HepG2 (cell line): ENCODE results near the gene NLGN3. TPM values are rescaled to one million over a fixed set of nuclear protein-coding genes. Genes with fewer than 3 reads are reported as not detected.
"Not testable (repeated sequence)": the region's sequence is repeated elsewhere in the genome, so short reads cannot be mapped to it uniquely, and the experiment has no call there.

ENCODE experiments used
- ATAC-seq: fragments of 200-7000 bp; cut with Tn5 transposase; 3 replicates; pipeline ENCODE4 v1.9.1; 2020; ENCODE audit warnings: mild to moderate bottlenecking, moderate library complexity
- BruUV-seq: library from RNA; stranded (reverse); fragments of 400-500 nt; replicated peaks from 2 replicates; lab custom pipeline; 2021; lab: Mats Ljungman, UMichigan
- CTCF ChIA-PET: fragments of 300-600 bp; formaldehyde crosslinking; extraction: SDS; loops from one replicate; lab custom pipeline; 2021; ENCODE audit warnings: low total read pairs, inconsistent platforms, low intra/inter-chr PET ratio; lab: Yijun Ruan, JAX
- POLR2A ChIA-PET: fragments of 350-600 bp; sonication (Branson Sonifier 250); formaldehyde crosslinking; loops from one replicate; lab custom pipeline; 2020; ENCODE audit warnings: antibody characterized with exemption, inconsistent platforms; lab: Yijun Ruan, JAX
- DNase-seq: peaks from one replicate; pipeline ENCODE4 v3.0.0-alpha.2; 2015; ENCODE audit warnings: low spot score
- FAIRE-seq: peaks from 3 replicates; lab custom pipeline; 2011; peaks lifted over from hg19 to GRCh38; lab: Jason Lieb, UNC
- H2AFZ ChIP-seq: one replicate; pipeline ENCODE4 v1.6.1; 2011; ENCODE audit warnings: low read length, inconsistent platforms
- H3K27ac ChIP-seq: fragments of 300-600 bp; 3 replicates; pipeline ENCODE4 v1.8.0; 2011; ENCODE audit warnings: mixed run types, mild to moderate bottlenecking, mixed read lengths, low read length, inconsistent platforms; ENCODE audit not compliant: insufficient read depth; ENCODE audit errors: extremely low read length
- H3K27me3 ChIP-seq, 2 experiments: fragments of 200-600 bp in 1 of 2; 2 replicates in 1 of 2; 3 replicates in 1 of 2; pipeline versions ENCODE4 v1.6.0 to v1.8.0; 2011; ENCODE audit warnings: low read length in 2 of 2, mild to moderate bottlenecking in 2 of 2, moderate library complexity in 2 of 2, inconsistent platforms in 1 of 2; ENCODE audit not compliant: insufficient read depth in 2 of 2, control insufficient read depth in 1 of 2
- H3K36me3 ChIP-seq, 2 experiments: fragments of 200-600 bp in 1 of 2; replicated peaks in 1 of 2; 2 replicates in 1 of 2; 3 replicates in 1 of 2; pipeline versions ENCODE4 v1.5.1 to v1.8.0; 2011; ENCODE audit warnings: low read length in 2 of 2, inconsistent platforms in 1 of 2; ENCODE audit not compliant: insufficient read depth in 2 of 2, control insufficient read depth in 1 of 2
- H3K4me1 ChIP-seq: 2 replicates; pipeline ENCODE4 v1.5.1; 2012; ENCODE audit warnings: low read length, inconsistent platforms; ENCODE audit not compliant: insufficient read depth
- H3K4me2 ChIP-seq: 2 replicates; pipeline ENCODE4 v1.6.0; 2011; ENCODE audit warnings: low read depth, low read length, inconsistent platforms
- H3K4me3 ChIP-seq, 3 experiments: fragments of 200-600 bp in 1 of 3; sonication (generic), shearing (Covaris generic) in 1 of 3; replicated peaks in 1 of 3; 2 replicates each; pipeline ENCODE4 v1.5.1; 2011 to 2016; ENCODE audit warnings: low read length in 3 of 3, inconsistent platforms in 2 of 3, low read depth in 2 of 3, mild to moderate bottlenecking in 2 of 3, control low read depth in 1 of 3, mixed read lengths in 1 of 3; ENCODE audit not compliant: insufficient read depth in 1 of 3
- H3K79me2 ChIP-seq: one replicate; pipeline ENCODE4 v1.6.1; 2011; ENCODE audit warnings: low read length, inconsistent platforms; ENCODE audit not compliant: insufficient read depth
- H3K9ac ChIP-seq: 2 replicates; pipeline ENCODE4 v1.6.0; 2011; ENCODE audit warnings: mild to moderate bottlenecking, low read depth, low read length, inconsistent platforms; ENCODE audit not compliant: insufficient read depth
- H3K9me3 ChIP-seq: 2 replicates; pipeline ENCODE4 v1.5.1; 2012; ENCODE audit warnings: mild to moderate bottlenecking, low read length
- H4K20me1 ChIP-seq: 2 replicates; pipeline ENCODE4 v1.6.0; 2011; ENCODE audit warnings: inconsistent platforms, mild to moderate bottlenecking, low read length, moderate library complexity; ENCODE audit not compliant: insufficient read depth
- CTCF ChIP-seq: sonication (generic); formaldehyde crosslinking; IDR thresholded peaks from 2 replicates; pipeline ENCODE4 v1.5.0; 2020; ENCODE audit warnings: mild to moderate bottlenecking, missing genetic modification reagents, moderate library complexity
- DNMT1 ChIP-seq: sonication (generic); formaldehyde crosslinking; IDR thresholded peaks from 2 replicates; pipeline ENCODE4 v1.5.1; 2020; ENCODE audit warnings: mild to moderate bottlenecking, missing genetic modification reagents
- E2F5 ChIP-seq: sonication (generic); formaldehyde crosslinking; conservative IDR thresholded peaks from 2 replicates; pipeline ENCODE4 v1.4.0; 2020; ENCODE audit warnings: missing genetic modification reagents
- GATAD1 ChIP-seq: IDR thresholded peaks from 2 replicates; pipeline ENCODE4 v1.6.1; 2016; ENCODE audit warnings: missing genetic modification reagents, missing compliant biosample characterization
- HHEX ChIP-seq: IDR thresholded peaks from 2 replicates; pipeline ENCODE4 v1.6.1; 2016; ENCODE audit warnings: control low read depth
- MAFF ChIP-seq: IDR thresholded peaks from 2 replicates; pipeline ENCODE4 v1.6.1; 2011; ENCODE audit warnings: low read depth, low read length, improper control_type of control experiment
- RAD21 ChIP-seq: fragments of 450-650 bp; formaldehyde crosslinking; IDR thresholded peaks from 2 replicates; pipeline ENCODE4 v1.5.0; 2020; ENCODE audit warnings: mild to moderate bottlenecking
- SP5 ChIP-seq: IDR thresholded peaks from 2 replicates; pipeline ENCODE4 v1.6.1; 2016; ENCODE audit warnings: low read depth, borderline replicate concordance
- STAG1 ChIP-seq: sonication (generic); formaldehyde crosslinking; IDR thresholded peaks from 2 replicates; pipeline ENCODE4 v1.4.0; 2020; ENCODE audit warnings: missing genetic modification reagents
- TBP ChIP-seq: sonication (generic); formaldehyde crosslinking; IDR thresholded peaks from 2 replicates; pipeline ENCODE4 v1.5.0; 2020; ENCODE audit warnings: missing genetic modification reagents
- ZBTB42 ChIP-seq: sonication (generic); formaldehyde crosslinking; IDR thresholded peaks from 2 replicates; pipeline ENCODE4 v1.5.0; 2020; ENCODE audit warnings: mild to moderate bottlenecking, missing genetic modification reagents
- ZIK1 ChIP-seq: sonication (generic); formaldehyde crosslinking; IDR thresholded peaks from 2 replicates; pipeline ENCODE4 v1.5.0; 2020; ENCODE audit warnings: mild to moderate bottlenecking, low read depth, missing genetic modification reagents, borderline replicate concordance
- ZNF205 ChIP-seq: IDR thresholded peaks from 2 replicates; pipeline ENCODE4 v1.6.1; 2018; ENCODE audit warnings: missing biosample characterization, missing genetic modification reagents
- ZNF33A ChIP-seq: sonication (generic); formaldehyde crosslinking; IDR thresholded peaks from 2 replicates; pipeline ENCODE4 v1.5.1; 2020; ENCODE audit warnings: missing genetic modification reagents, mild to moderate bottlenecking, moderate library complexity, borderline replicate concordance
- ZNF34 ChIP-seq: sonication (generic); formaldehyde crosslinking; IDR thresholded peaks from 2 replicates; pipeline ENCODE4 v1.4.0; 2020; ENCODE audit warnings: mild to moderate bottlenecking, missing genetic modification reagents, borderline replicate concordance
- ZNF367 ChIP-seq: sonication (generic); formaldehyde crosslinking; IDR thresholded peaks from 2 replicates; pipeline ENCODE4 v1.4.0; 2020; ENCODE audit warnings: missing genetic modification reagents, borderline replicate concordance
- ZSCAN30 ChIP-seq: sonication (generic); formaldehyde crosslinking; IDR thresholded peaks from 2 replicates; pipeline ENCODE4 v1.5.0; 2020; ENCODE audit warnings: mild to moderate bottlenecking, missing genetic modification reagents
- WGBS: methylation state at CpG from one replicate; pipeline ENCODE4 v1.1.6; 2017; ENCODE audit warnings: low lambda C conversion rate; 5-methylcytosine and 5-hydroxymethylcytosine counted together
- in situ Hi-C: cut with HindIII; loops from 2 replicates; pipeline ENCODE4 v1.10.0; 2017; ENCODE audit warnings: low pct_unique_long_range_greater_than_20kb; ENCODE audit not compliant: extremely low pct_ligation_motif_present
- intact Hi-C: fragments of 100-400 bp; cut with micrococcal nuclease; formaldehyde crosslinking; loops from one replicate; pipeline ENCODE4 v1.10.0; 2022; ENCODE audit not compliant: unreplicated experiment
- polyA plus RNA-seq, 8 experiments: library from polyadenylated mRNA; depleted of rRNA in 3 of 8; stranded (reverse) in 7 of 8; unstranded in 1 of 8; fragments of >200 nt; fragmentation: Illumina TruSeq in 4 of 8; extraction: Trizol in 4 of 8; gene quantifications; 2 replicates each; pipeline versions ENCODE4 v1.2.1 to v1.2.3, GENCODE V29; 2011 to 2016; ENCODE audit warnings: low read depth in 4 of 8, missing spikeins in 1 of 8, mixed read lengths in 1 of 8; ENCODE audit not compliant: insufficient read depth in 1 of 8
- total RNA-seq, 5 experiments: library from RNA; depleted of rRNA; stranded (reverse); fragments of >200 nt; fragmentation: Illumina TruSeq; extraction: Trizol; gene quantifications; 2 replicates each; pipeline ENCODE4 v1.2.3, GENCODE V29; 2016; ENCODE audit warnings: low read depth in 1 of 5

NLGN3 gene
- total and polyA plus RNA-seq, 2 of the 13 experiments (the other 11 are each of a cell fraction or from before 2014, with no cell fraction given) = 0.04 to 0.16 TPM

- no peak for TF ChIP-seq ZNF34 (CRISPR knock-in tag)
- peak; percentile 58; the same call in 1 of the 2 replicates for TF ChIP-seq RAD21 (CRISPR knock-in tag)
- no peak for TF ChIP-seq E2F5 (CRISPR knock-in tag)
- TF ChIP-seq SP5 (CRISPR knock-in tag) = no peak
- TF ChIP-seq ZNF205 = no peak
- TF ChIP-seq STAG1 (CRISPR knock-in tag) = peak; percentile 81
- TF ChIP-seq ZNF33A (CRISPR knock-in tag) = no peak
- TF ChIP-seq TBP = no peak
- no peak for TF ChIP-seq ZIK1
- TF ChIP-seq GATAD1 (CRISPR knock-in tag) = no peak
- TF ChIP-seq HHEX (CRISPR knock-in tag) = no peak
- no peak for TF ChIP-seq ZNF367
- TF ChIP-seq MAFF = no peak
- no peak for TF ChIP-seq ZBTB42 (CRISPR knock-in tag)
- TF ChIP-seq CTCF (CRISPR knock-in tag) = peak; percentile 74
- TF ChIP-seq DNMT1 = no peak
- no peak for TF ChIP-seq ZSCAN30 (CRISPR knock-in tag)
These were observed 34.3 kb downstream of the NLGN3 start (continued) for GRCh38 chrX:71178908-71179307.

- H3K27me3 ChIP-seq, BruUV-seq, H3K27ac ChIP-seq, DNase-seq, ATAC-seq, H3K36me3 ChIP-seq, H3K4me2 ChIP-seq, H3K9ac ChIP-seq, H4K20me1 ChIP-seq, CTCF ChIA-PET, H3K9me3 ChIP-seq, H2AFZ ChIP-seq, H3K4me3 ChIP-seq, H3K79me2 ChIP-seq, in situ Hi-C loops: not testable (repeated sequence)
- intact Hi-C loops = loop anchor here (5.0 kb wide), 3 partner anchors 37 to 83 kb away; partner anchors contain the start of genes FOXO4 and ZMYM3
- H3K4me1 ChIP-seq = peaks cover 65% of the 10 kb centered on the region
- FAIRE-seq = peak; percentile 47
- 85% methylated on average over 9 of the region's 9 CpGs for WGBS
- POLR2A ChIA-PET = interaction anchor here (4.4 to 5.2 kb wide), 3 partner anchors 33 to 102 kb away, joined by 54 to 68 read pairs (median 61); partner anchors contain the start of genes GJB1 and NONO
These were observed 36.1 kb downstream of the NLGN3 start for GRCh38 chrX:71180579-71181265.
